Small intestine (tissue), 7 donors: ENCODE data around the gene FTO. TPM values are rescaled to one million over a fixed set of nuclear protein-coding genes. Genes with fewer than 3 reads are reported as not detected.
A peak's percentile ranks its signal among the peaks of the same experiment; 100 is the strongest.

ENCODE experiments used
- DNase-seq, 2 donors: peaks; one replicate each; pipeline versions ENCODE4 v3.0.0 to v3.0.0-alpha.2; 2013
- FAIRE-seq: peaks from 2 replicates; lab custom pipeline; 2012; peaks lifted over from hg19 to GRCh38; lab: Jason Lieb, UNC
- H3K27ac ChIP-seq, 3 donors: one replicate each; pipeline ENCODE4 v1.5.1; 2013; ENCODE audit warnings: low read length in 2 of 3, mild to moderate bottlenecking in 2 of 3, control low read depth in 1 of 3, inconsistent platforms in 1 of 3, low read depth in 1 of 3, moderate library complexity in 1 of 3
- H3K27me3 ChIP-seq, 3 donors: one replicate each; pipeline ENCODE4 v1.6.1; 2013; ENCODE audit warnings: low read length in 3 of 3, inconsistent platforms in 1 of 3; ENCODE audit not compliant: control insufficient read depth in 3 of 3, insufficient read depth in 3 of 3
- H3K36me3 ChIP-seq, 3 donors: one replicate each; pipeline ENCODE4 v1.6.1; 2013; ENCODE audit warnings: low read length in 3 of 3, inconsistent platforms in 1 of 3, low read depth in 1 of 3, mild to moderate bottlenecking in 1 of 3, moderate library complexity in 1 of 3; ENCODE audit not compliant: control insufficient read depth in 3 of 3, insufficient read depth in 2 of 3
- H3K4me1 ChIP-seq, 3 donors: one replicate each; pipeline ENCODE4 v1.6.1; 2013; ENCODE audit warnings: low read length in 2 of 3, inconsistent platforms in 1 of 3, low read depth in 1 of 3, mild to moderate bottlenecking in 1 of 3, moderate library complexity in 1 of 3; ENCODE audit not compliant: control insufficient read depth in 3 of 3, insufficient read depth in 2 of 3
- H3K4me3 ChIP-seq, 3 donors: one replicate each; pipeline ENCODE4 v1.5.1; 2013; ENCODE audit warnings: low read length in 3 of 3, control low read depth in 1 of 3, inconsistent platforms in 1 of 3, low read depth in 1 of 3, mild to moderate bottlenecking in 1 of 3, moderate library complexity in 1 of 3
- H3K9me3 ChIP-seq, 2 donors: one replicate each; pipeline ENCODE4 v1.6.1; 2013; ENCODE audit warnings: low read depth in 1 of 2, low read length in 1 of 2; ENCODE audit not compliant: control insufficient read depth in 2 of 2, insufficient read depth in 1 of 2
- WGBS, 3 donors: extraction: QIAGEN DNeasy Blood & Tissue Kit; methylation state at CpG; one replicate each; pipeline ENCODE4 v1.1.7; 2013; 5-methylcytosine and 5-hydroxymethylcytosine counted together
- polyA plus RNA-seq, 4 donors: library from polyadenylated mRNA; stranded (reverse) in 3 of 4; unstranded in 1 of 4; fragments of 200-250 nt in 3 of 4; fragments of 120-200 nt in 1 of 4; gene quantifications; one replicate each; pipeline versions ENCODE4 v1.2.1 to v1.2.3, GENCODE V29; 2013
- donor health status: healthy with polysubstance abuse.
- donor health status: control.
- donor health status: control.
- donor health status: Bipolar disorder and iron deficiency.
- donor health status: healthy.

FTO gene
- polyA plus RNA-seq, 4 donors, result 5.4 to 36.8 (median 12.2) TPM

GRCh38 chr16:53713403-53714204 is 9.6 kb downstream of the FTO start:
- Histone ChIP-seq H3K27me3 (no peaks in the 10 kb centered on the region), H3K36me3 (no peaks in the 10 kb centered on the region), H3K9me3 (no peaks in the 10 kb centered on the region), H3K27ac (no peak overlapping the region), H3K4me3 (no peak overlapping the region), H3K4me1 (peaks cover 0 to 8% (median 0%) of the 10 kb centered on the region in 3 donors)
- 67 to 74% (median 71%) methylated on average over 3 of the region's 3 CpGs for WGBS, 3 donors
- FAIRE-seq (no peak), DNase-seq (no peak)

GRCh38 chr16:53714205-53715022 is 10.5 kb downstream of the FTO start:
- Histone ChIP-seq H3K4me3 (no peak overlapping the region), H3K36me3 (no peaks in the 10 kb centered on the region), H3K27ac (no peak overlapping the region), H3K9me3 (no peaks in the 10 kb centered on the region), H3K27me3 (no peaks in the 10 kb centered on the region), H3K4me1 (peaks cover 0 to 8% (median 0%) of the 10 kb centered on the region in 3 donors)
- DNase-seq (no peak), FAIRE-seq (no peak)
- 75 to 88% (median 82%) methylated on average over 7 of the region's 7 CpGs for WGBS, 3 donors

- FAIRE-seq, result no peak
These were observed 11.0 kb downstream of the FTO start for GRCh38 chr16:53715023-53715384.

DNA sequence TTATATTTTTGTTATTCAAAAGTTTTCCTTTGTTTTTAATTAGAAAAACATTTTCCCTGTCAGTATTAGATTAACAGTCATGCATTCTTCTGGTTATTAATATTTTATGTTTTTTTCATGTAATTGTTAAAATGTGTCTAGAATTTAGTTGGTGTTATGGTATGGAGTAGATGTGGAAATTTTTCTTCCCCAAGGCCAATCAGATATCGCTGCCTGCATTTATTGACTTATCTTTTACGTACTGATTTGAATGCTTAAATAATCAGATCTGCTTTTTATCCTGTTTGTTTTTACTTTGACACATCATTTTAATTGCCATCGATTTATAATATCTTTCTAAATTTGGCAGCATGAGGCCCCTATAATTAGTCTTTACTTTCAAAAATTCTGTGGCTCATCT is 13.6 kb downstream of the FTO start:
- no peak for FAIRE-seq
- WGBS, 3 donors, result 68 to 89% (median 76%) methylated on average over 3 of the region's 3 CpGs

More at GRCh38 chr16:53715023-53715384, 11.0 kb downstream of the FTO start:
- Histone ChIP-seq H3K36me3 (no peaks in the 10 kb centered on the region), H3K4me1 (peaks cover 0 to 8% (median 0%) of the 10 kb centered on the region in 3 donors), H3K27ac (no peak overlapping the region), H3K4me3 (no peak overlapping the region), H3K9me3 (no peaks in the 10 kb centered on the region), H3K27me3 (no peaks in the 10 kb centered on the region)
- 78 to 97% (median 89%) methylated on average over 2 of the region's 2 CpGs for WGBS, 3 donors
- DNase-seq, result no peak

GRCh38 chr16:53721017-53721416 is 17.1 kb downstream of the FTO start:
- WGBS, 3 donors, result 86 to 92% (median 89%) methylated on average over 5 of the region's 5 CpGs
- FAIRE-seq, result no peak

More for the DNA sequence above, 13.6 kb downstream of the FTO start:
- no peak for DNase-seq
- H3K27me3 ChIP-seq, result no peaks in the 10 kb centered on the region
- H3K36me3 ChIP-seq, result peaks cover 0 to 2% (median 0%) of the 10 kb centered on the region in 3 donors
- H3K27ac ChIP-seq, result no peak overlapping the region
- H3K4me1 ChIP-seq, result peaks cover 0 to 8% (median 0%) of the 10 kb centered on the region in 3 donors
- H3K9me3 ChIP-seq, result no peaks in the 10 kb centered on the region
- no peak overlapping the region for H3K4me3 ChIP-seq

DNA sequence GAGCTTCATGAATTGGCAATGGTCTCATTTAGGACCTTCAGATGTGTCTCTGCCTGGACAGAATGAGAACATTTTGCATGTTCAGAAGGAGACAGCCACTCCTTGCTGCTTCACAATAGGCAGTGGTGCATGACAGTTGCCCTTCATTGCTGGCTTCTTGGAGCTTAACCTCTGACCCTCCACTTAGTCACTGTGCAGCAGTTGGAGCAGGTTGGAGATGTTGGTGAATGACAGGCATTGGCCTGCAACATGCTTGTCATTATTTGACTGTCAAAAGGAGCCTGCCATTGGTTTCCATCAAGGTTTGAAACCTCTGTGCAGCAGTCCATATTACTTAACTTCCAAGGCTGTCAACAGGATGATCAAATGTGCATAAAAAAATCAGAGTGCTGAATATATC is 22.7 kb downstream of the FTO start:
- FAIRE-seq (no peak), DNase-seq (peak in 1 of 2 donors; percentile 31)
- no peaks in the 10 kb centered on the region for H3K27me3 ChIP-seq
- H3K27ac ChIP-seq, result no peak overlapping the region
- no peak overlapping the region for H3K4me3 ChIP-seq
- peaks cover 0 to 7% (median 4%) of the 10 kb centered on the region in 3 donors for H3K4me1 ChIP-seq
- no peaks in the 10 kb centered on the region for H3K9me3 ChIP-seq
- no peaks in the 10 kb centered on the region for H3K36me3 ChIP-seq

More at GRCh38 chr16:53721017-53721416, 17.1 kb downstream of the FTO start:
- Histone ChIP-seq H3K4me3 (no peak overlapping the region), H3K4me1 (peaks cover 0 to 4% (median 4%) of the 10 kb centered on the region in 3 donors), H3K27me3 (no peaks in the 10 kb centered on the region), H3K27ac (no peak overlapping the region), H3K9me3 (no peaks in the 10 kb centered on the region), H3K36me3 (peaks cover 0 to 2% (median 0%) of the 10 kb centered on the region in 3 donors)
- no peak for DNase-seq

- no peak for FAIRE-seq
- H3K36me3 ChIP-seq, result no peaks in the 10 kb centered on the region
- 86 to 93% (median 91%) methylated on average over 3 of the region's 3 CpGs for WGBS, 3 donors
- no peaks in the 10 kb centered on the region for H3K27me3 ChIP-seq
- no peaks in the 10 kb centered on the region for H3K9me3 ChIP-seq
- no peak overlapping the region for H3K4me3 ChIP-seq
- H3K4me1 ChIP-seq, result peaks cover 0 to 3% (median 3%) of the 10 kb centered on the region in 3 donors
- DNase-seq, result no peak
- no peak overlapping the region for H3K27ac ChIP-seq
These were observed 26.7 kb downstream of the FTO start for GRCh38 chr16:53730693-53731092.

DNA sequence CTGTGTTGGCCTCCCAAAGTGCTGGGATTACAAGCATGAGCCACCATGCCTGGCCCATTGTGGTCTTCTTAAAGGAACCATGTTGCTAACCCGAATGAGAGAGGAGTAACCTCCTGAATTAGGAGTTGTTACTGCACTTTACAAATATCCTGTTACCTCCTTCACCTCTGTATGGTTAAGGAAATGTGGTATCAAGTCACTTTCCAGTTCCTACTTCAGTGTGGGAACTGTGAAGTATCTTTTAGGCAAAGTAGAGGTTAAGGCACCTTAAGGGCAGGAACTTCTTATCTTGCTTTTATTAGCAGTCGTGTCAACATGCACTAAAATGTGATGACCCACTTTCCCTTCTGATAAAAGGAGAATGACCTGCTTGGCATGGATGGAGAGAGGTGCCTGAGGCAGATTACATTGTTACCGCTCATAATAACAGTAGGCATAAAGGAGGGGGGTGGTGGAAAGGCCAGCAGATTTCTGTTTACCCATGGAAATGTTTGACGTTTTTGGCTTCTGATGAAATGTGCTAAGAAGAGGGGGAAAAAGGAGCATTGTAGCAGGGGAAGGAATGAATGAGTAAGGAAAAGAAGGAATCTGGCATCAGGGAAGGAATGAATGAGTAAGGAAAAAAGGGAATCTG is 28.5 kb downstream of the FTO start:
- Histone ChIP-seq H3K9me3 (no peaks in the 10 kb centered on the region), H3K27ac (no peak overlapping the region), H3K4me1 (peaks cover 0 to 3% (median 0%) of the 10 kb centered on the region in 3 donors), H3K27me3 (no peaks in the 10 kb centered on the region), H3K4me3 (no peak overlapping the region), H3K36me3 (no peaks in the 10 kb centered on the region)
- DNase-seq (peak; percentile 44 to 69), FAIRE-seq (no peak)
- 16 to 55% (median 35%) methylated on average over 4 of the region's 4 CpGs for WGBS, 3 donors
